DMS153 treated with DMSO at 0.1 percent for 48 hours (cell line): ENCODE data around the gene ASIC2.

Experiments used
- DNase-seq: peaks from one replicate; lab custom pipeline; 2025; ENCODE audit not compliant: unreplicated experiment; lab: John Stamatoyannopoulos, UW

The ASIC2 gene

DNA sequence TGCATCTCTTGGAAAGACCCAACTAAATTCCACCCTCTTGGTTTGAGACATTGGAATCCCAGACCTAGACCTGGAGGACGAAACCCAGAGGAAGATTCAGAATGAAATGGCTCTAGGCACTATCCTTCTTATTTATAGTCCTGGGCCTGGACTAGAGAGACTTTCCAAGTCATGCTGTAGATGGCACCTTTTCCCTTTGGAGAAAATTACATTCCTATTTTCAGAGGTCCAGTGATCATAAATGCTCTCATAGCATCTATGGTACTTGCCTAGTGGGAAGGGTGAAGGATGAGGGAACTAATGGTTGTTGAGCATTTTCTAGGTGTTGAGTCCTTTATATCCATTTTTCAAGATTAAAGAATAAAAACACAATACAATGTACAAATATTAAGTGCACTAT, 264.3 kb downstream of the ASIC2 start:
- DNase-seq, result no peak

DNA sequence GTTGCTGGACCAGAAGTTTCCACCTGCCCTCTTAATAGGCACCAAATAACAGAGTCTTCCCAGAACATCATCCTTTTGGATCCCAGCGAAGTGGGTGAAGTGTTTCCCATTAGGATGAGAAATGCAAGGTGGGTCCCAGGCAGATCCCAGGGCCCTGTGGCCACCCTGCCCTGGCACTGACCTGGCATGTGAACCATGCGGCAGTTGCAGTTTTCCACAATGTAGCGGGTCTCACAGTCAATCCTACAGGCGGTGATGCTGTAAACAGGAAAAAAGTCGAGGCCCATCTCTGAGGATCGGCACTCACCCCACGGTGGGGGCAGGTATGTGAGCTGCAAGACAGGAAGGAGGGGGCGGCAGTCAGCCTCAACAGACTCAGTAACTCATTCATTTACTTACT, 265.0 kb downstream of the ASIC2 start:
- no peak for DNase-seq

DNA sequence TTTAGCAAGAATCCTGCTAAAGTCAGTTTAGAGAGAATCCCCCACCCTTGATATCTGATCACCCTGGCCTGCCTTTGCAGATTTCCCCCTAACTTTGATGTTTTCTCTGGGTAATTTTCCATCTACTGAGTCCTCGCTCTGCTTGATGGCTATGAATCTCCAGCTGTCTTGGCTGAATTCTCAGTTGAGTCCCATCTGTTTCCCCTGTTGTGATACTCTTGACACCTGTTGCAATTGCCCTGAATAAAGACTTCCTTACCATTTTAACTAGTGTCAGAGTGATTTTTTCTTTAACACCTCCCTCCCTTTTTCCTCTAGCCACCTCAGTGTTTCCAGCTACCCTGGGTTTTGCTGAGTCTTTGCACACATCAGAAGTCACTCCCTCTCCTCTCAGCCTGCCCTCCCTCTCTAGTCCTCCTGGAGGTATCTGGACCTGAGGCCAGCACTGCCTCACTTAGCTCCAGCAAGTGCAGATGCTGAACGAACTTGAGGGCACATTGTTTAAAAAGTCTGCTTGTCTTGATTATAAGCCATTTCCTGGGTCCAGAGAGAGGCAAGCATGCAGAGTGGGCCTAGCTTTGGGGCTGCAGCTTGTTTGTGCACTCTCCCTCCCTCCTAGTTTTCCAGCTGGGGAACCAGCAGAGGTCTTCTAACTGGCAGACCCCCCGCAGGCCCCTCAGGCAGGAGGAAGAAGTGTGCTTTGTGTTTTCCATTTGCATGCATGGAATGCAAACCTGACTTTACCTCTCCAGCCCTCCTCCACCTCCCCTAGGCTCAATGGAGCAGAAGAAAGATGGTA, 268.2 kb downstream of the ASIC2 start:
- no peak for DNase-seq

DNA sequence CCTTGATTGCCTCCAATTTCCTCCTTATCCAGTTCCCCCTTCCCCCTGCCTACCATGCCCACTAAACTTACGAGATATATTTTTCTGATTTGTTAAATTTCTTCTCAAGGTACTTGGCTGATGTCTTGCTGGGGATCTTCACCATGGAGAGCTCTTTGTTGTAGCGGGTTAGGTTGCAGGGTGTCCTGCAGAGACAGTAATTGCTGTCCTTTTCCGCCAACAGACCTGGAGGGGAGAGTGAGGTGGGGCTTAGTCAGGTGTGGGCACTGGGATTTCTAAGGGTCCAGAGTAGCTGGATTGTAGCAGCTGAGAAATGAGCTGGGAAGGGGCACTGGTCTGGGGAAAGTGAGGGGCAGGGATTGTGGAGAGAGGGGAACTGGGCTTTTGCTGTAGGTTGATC, 269.3 kb downstream of the ASIC2 start:
- no peak for DNase-seq

DNA sequence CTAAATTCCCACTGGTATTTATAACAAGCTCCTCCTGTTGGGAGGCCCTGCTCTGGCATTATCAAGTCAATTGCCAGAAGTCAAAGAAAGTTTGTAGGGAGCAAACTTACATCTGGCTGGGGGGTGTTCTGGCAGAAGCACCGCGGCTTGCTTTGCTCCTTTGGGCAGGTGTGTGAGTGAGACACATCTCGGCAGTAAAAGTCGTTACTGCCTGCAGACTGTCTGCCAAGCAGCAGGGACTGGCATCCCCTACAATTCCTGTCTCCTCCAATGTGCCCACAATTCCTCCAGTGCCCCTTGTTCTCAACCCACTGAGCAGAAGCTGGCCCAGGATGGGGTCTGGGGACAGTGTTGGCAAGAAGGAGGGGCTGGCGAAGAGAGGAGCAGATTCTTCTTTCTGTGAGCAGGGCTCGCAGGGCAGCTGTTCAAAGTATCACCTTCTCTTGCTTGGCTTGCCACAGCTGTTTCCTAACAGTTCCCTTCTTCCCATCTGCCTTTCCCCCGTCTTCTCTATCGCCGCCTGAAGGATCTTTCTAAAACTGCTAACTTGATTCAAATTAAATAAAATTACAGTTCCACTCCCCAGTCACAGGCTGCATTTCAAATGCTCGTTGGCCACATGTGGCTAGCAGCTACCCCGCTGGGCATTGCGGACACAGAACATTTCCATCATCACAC, 271.2 kb downstream of the ASIC2 start:
- no peak for DNase-seq

DNA sequence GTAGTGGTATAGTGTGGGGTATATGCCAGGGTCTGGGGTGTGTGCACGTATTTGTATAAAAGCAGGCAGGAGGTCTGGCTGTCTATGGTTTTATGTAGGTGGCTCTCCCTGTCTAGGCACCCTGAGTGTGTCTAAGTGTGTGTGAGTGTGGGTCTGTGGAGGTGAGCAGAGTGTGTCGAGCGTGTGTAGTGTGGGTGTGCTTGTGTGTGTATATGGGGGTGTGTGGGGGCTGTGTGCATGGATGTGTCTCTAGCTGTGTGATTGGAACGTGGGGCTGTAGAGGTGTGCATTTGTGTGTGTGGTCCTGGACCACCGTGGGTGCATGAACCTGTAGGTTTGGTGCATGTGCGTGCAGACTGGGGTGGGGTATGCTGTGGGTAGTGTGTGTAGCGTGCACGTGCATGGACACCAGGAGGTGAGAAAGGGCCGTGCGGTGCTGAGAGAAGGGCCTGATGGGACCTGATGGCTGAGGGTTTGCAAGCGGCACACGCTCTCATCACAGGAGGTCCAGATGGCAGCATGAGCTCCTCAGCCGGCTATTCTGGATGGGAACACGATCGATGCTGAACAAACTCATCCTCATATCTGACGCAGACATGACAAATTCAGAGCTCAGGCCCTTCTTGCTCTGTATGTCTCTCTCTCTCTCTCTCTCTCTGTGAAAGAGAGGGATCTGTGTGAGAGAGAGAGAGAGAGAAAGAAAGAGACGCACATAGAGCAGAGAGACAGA, 273.8 kb downstream of the ASIC2 start:
- no peak for DNase-seq

DNA sequence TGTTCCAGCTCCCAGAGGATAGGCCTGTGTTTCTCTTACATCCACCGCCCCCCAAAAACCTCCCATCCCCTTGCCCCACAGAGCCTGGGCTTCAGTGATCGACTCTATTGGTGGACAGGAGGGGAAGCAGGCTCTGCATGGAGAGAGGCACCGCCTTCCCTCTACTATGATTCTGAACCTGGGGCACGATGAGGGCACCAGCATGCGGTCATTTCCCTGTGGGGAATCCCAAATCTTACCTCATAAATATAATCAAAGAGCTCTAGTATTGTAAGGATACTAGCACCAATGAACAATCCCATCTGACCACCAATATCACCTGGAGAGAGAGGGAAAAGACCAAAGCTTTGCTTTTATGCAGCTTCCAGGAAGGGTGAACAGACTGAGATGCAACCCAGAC, 275.7 kb downstream of the ASIC2 start:
- no peak for DNase-seq

DNA sequence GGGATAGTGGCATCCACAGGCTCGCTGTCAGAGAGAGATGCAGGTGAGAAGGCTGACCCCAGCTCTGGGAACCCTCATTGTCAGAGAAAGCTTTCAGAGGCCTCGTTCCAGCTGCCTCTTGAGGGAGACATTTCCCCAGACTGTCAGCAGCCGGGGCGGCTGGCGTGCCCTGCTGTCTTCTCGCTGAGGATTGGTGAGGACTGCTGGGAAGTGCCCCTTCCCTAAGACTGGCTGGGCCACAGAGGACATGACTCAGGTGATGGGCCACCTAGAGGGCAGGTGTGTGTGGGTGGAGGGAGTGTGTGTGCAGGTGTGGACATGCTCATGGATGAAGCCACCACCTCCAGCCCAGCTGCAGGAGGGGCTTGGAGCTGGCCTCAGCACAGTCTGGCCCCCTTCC, 276.2 kb downstream of the ASIC2 start:
- no peak for DNase-seq

DNA sequence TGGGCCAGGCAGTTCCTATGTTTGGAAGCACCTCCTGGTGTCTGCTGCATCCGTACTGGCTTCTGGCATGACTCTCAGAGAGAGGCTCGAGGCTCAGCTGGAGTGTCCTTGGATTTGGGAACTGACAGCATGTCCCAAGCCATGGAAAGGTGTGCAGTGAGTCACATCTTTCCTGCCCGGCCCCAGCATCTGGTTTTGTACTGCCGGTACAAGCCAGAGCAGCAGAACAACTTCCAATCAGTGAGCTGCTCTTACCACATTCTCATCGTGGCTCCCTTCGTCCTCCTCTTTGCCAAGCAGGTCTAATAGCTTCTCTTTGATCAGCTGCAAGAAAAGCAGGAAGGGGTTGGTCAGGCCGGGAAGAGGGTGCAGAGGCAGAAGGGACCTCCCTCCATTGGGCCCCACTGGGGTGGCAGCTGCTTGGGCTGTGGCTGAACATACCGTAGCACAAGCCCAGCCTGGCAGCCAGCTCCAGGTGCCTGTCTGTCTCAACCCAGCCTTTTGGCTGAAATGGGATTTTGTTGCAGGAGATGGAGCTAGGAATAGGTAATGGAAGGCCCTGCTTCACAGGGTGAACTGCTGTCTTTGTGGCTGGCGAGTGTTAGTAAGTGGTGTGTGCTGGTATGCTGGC, 277.3 kb downstream of the ASIC2 start:
- DNase-seq, result no peak

DNA sequence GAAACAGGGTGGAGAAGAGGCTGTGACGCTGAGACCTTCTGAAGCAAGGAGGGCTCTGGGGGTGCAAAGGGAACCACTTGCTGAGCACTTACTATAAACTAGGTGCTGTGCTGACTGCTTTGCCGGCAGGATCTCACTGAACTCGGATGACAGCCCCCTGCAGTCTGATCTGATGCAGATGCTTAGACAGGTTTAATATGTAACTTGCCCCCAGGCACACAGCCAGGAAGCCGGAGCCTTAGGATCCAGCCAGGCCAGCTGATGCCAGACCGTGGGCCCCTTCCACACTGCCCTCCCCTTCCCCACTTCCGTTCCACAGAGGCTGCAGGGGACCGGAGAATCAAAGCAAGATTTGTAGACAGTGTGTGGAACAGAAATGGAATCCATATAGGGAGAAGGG, 278.3 kb downstream of the ASIC2 start:
- DNase-seq, result no peak

DNA sequence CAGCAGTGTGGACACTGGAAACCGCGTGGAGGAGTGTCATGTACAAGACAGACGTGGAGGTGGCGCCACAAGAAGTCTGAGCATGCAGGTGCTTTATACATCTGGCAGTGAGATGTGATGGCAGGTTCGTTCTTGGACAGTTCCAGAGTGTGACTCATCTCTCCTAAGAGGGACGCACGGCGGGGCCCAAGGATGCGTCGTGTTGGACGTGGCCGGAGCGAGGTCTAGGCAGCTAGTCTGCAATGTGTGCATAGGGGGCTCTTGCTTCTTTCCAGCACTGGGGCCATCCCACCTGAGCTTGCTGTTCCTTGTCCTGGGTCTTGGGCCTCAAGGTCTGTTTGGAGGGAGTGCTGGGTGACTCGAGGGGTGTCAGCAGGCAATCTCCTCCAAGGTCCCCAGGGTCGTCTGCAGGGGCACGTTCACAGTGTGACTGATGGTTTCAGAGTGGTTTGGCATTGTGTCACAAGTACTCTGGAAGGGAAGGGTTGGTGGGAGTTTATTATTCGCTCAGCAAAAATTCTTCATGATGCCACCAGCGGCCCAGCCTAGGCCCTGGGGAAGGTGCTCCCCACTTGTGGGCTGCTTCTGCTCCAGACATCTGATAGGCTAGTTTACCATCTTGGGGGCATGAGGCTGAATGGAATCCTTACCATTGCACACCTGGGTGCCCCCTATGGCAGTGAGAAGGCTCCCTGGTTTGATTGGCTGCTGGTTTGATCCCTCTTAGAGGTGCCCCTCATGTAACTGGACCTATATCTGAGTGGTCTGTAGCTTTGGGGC, 279.3 kb downstream of the ASIC2 start:
- no peak for DNase-seq

DNA sequence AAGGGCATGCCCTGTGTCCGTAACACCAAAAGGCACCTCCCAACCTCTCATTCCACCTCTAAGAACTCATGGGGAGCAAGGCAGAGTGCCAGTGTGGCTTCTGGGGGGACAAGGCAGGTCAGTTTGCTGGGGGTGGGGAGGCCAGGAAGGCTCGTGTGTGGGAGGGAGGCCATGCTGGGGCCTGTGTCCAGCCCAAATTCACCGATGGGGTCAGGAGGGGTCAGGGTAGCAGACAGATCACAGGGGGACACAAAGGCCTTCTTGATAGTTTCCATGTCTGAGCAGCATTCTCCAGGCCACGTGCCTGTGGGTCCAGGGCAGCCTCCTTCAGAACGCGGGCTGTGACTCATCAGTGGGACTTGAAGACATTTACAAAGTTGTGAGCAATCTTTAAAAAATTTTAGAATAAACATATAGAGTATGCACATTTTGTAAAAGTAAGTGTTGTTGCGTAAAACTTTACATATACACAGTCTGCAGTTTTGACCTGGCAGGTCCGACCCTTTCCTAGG, 280.5 kb downstream of the ASIC2 start:
- no peak for DNase-seq

DNA sequence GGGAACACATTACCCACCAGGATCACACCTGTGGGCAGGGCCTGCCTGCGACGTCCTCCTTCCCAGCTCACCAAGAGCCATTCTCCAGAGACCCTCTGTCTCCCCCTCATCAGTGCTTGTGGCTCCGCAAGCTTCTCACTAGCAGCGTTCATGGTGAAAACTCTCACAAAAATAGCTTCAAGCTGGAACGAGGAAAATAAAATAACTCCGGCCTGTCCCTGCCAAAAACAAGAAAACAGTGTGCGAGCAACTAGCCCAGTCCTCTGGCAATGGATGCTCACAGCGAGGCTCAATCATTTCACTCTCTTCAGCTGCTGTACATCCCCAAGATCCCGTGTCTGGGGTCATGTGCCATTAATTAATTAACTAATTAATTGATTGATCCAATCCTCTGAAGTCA, 283.5 kb downstream of the ASIC2 start:
- no peak for DNase-seq

DNA sequence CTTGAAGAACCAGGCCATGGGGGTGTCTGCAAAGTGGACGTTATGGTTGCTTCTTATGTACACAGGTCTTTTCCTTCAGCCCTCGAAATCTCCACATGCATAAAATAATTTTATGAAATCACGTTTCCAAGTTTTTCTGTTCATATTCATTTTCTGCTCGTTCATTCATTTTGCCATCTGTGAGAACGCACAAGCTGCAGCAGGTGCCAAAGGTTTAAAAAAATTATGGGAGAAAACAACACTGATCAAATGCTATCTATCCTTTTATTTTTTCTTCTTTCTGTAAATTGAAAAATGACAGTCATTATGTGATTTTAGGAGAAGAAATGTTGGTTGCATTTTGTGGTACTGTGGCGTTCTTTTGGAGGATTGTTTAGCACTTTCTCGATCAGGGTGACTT, 285.9 kb downstream of the ASIC2 start:
- no peak for DNase-seq

DNA sequence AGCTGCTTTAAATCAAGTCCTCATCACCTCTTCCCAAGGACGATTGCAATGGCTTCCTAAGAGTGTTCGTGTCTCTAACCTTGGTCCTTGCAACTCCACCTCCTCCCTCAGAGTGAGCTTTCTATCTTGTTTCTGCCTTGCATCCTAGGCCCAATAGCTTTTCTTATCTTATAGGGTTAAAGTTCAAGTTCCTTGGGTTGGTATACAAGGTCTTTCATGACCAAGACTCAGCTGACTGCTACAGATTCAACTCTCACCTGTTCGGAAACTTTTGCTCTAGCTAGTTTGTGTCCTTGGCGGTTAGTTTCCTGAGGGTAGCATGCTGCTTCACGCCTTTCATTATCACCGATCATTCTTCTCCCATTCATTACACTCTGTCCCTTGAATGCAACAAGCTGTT, 290.8 kb downstream of the ASIC2 start:
- no peak for DNase-seq

DNA sequence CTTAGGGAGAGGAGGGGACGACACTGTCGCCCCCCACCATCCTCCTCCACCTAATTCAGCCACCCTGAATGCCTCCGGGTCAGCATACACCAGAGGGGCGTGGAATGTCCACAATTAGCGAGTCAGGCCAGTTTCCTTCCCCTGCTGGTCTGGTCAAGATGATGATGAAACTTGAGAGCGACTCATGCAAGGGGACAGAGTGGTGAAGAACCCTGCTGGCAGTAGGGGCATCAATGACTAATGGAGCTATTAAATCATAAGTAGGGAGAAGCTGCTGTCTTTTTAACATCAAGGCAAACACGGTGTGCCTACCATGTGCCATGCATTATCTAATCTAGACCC, 294.2 kb downstream of the ASIC2 start:
- no peak for DNase-seq

DNA sequence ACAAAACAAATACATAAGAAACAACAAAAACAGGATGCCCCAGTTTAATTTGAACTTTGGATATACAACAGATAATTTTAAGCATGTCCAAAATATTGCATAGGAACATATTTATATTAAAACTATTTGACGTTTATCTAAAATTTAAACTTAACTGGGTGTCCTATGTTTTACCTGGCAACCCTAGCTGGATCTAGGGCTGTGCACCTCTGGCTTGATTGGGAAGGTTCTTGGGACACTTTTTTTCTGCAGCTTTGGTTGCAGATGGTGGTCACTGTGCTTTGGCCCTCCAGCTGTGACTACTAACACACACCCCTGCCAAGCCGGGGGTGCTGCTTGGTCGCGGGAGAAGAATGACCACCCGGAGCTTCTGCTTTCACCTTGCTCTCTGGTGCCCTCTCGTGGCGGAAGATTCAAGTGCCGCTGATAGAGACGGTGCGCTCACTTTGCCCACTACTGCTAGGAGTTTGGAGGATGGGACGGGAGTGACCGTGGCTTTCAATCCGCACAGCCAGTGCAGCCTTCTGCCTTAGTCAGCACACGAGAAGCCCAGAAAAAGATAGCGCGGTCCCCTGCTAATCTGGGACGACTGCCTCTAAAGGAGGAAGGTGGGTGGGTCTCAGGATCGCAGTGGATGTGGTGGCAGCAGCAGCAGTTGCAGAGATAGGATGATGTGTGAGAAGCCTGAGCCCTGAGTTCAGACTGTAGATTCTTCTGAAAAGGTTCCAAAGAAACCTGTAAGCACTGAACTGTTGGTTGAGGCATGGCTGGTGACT, 294.8 kb downstream of the ASIC2 start:
- peak; percentile 28 for DNase-seq

DNA sequence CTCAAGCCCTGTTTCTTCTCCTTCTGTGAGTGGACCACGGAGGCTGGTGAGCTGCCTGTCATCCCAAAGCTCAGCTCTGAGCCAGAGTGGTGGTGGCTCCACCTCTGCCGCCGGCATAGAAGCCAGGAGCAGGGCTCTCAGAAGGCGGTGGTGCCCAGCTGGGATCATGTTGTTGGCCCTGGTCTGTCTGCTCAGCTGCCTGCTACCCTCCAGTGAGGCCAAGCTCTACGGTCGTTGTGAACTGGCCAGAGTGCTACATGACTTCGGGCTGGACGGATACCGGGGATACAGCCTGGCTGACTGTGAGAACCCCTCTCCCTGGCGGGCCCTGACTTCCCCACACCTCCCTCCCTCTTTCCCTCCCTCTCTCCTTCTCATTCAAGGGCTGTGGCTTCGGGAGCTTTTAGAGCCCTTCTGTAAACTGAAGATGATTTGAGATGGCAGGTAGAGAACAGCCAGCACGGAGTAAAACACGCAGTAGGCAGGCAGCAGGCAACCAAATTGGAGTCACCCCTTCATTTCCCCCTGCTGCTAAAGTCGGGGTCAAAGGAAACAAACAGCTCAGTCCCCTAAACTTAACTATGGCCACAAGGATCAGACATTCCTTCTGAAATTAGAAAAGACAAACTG, 297.6 kb downstream of the ASIC2 start:
- DNase-seq, result no peak

DNA sequence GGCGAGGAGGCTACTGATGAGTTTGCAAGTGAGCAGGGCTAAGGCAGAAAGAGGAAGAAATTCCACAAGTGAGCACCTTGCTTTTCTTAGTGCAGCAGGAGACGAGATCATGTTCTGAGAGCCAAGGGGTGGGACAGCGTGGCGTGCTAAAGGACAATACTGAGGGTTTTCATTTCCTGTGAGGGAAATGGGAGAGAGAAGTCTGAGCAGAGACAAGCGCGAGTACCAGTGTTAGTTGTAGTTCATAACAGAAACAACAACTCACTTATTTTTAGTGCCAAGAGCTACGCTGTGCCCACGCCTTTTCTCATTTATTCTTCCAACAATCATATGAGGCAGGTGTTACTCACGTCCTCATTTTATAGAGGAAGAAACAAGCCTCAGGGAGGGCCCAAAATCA, 299.1 kb downstream of the ASIC2 start:
- no peak for DNase-seq
